Mesenchymal stem cell (in vitro differentiated cells and primary cell): ENCODE results near the gene FRMD4B.
A peak's percentile ranks its signal among the peaks of the same experiment; 100 is the strongest.

Source experiments
- DNase-seq: peaks from one replicate; pipeline ENCODE4 v3.0.0-alpha.2; 2013
- H2AFZ ChIP-seq: one replicate; pipeline ENCODE4 v1.6.1; 2013; ENCODE audit warnings: low read depth, mild to moderate bottlenecking, control low read depth, inconsistent platforms, low read length, moderate library complexity
- H2AK5ac ChIP-seq: 2 replicates; pipeline ENCODE4 v1.6.1; 2013; ENCODE audit warnings: low read length, moderate library complexity, mild to moderate bottlenecking, inconsistent platforms; ENCODE audit not compliant: severe bottlenecking
- H2BK120ac ChIP-seq: one replicate; pipeline ENCODE4 v1.6.1; 2013; ENCODE audit warnings: low read depth, mild to moderate bottlenecking, inconsistent platforms, low read length, moderate library complexity
- H2BK12ac ChIP-seq, 2 experiments: one replicate each; pipeline ENCODE4 v1.6.1; 2013; ENCODE audit warnings: inconsistent platforms in 2 of 2, low read length in 2 of 2, mild to moderate bottlenecking in 2 of 2, moderate library complexity in 2 of 2, control low read depth in 1 of 2
- H2BK15ac ChIP-seq: one replicate; pipeline ENCODE4 v1.6.1; 2013; ENCODE audit warnings: mild to moderate bottlenecking, low read depth, inconsistent platforms; ENCODE audit not compliant: poor library complexity, severe bottlenecking
- H2BK5ac ChIP-seq: 2 replicates; pipeline ENCODE4 v1.6.1; 2013; ENCODE audit warnings: low read depth, mild to moderate bottlenecking, low read length, control low read depth, inconsistent platforms; ENCODE audit not compliant: poor library complexity, severe bottlenecking
- H3K14ac ChIP-seq, 2 experiments: one replicate each; pipeline ENCODE4 v1.6.1; 2013; ENCODE audit warnings: inconsistent platforms in 2 of 2, low read length in 2 of 2, control low read depth in 1 of 2, mild to moderate bottlenecking in 1 of 2, moderate library complexity in 1 of 2
- H3K18ac ChIP-seq, 2 experiments: one replicate each; pipeline ENCODE4 v1.6.1; 2013; ENCODE audit warnings: inconsistent platforms in 2 of 2, low read length in 2 of 2, control low read depth in 1 of 2, low read depth in 1 of 2, mild to moderate bottlenecking in 1 of 2
- H3K23ac ChIP-seq, 2 experiments: one replicate each; pipeline ENCODE4 v1.6.1; 2013; ENCODE audit warnings: inconsistent platforms in 2 of 2, low read length in 2 of 2, mild to moderate bottlenecking in 2 of 2, moderate library complexity in 2 of 2, control low read depth in 1 of 2
- H3K27ac ChIP-seq: 2 replicates; pipeline ENCODE4 v1.5.1; 2013; ENCODE audit warnings: mild to moderate bottlenecking, moderate library complexity, low read length, control low read depth, inconsistent platforms; ENCODE audit not compliant: poor library complexity, severe bottlenecking
- H3K27me3 ChIP-seq, 2 experiments: 2 replicates each; pipeline versions ENCODE4 v1.6.1 to v1.7.0; 2013; ENCODE audit warnings: low read length in 2 of 2, mild to moderate bottlenecking in 2 of 2, moderate library complexity in 2 of 2, control low read depth in 1 of 2, inconsistent platforms in 1 of 2; ENCODE audit not compliant: control insufficient read depth in 1 of 2, insufficient read depth in 1 of 2
- H3K36me3 ChIP-seq, 2 experiments: 2 replicates each; pipeline versions ENCODE4 v1.6.1 to v1.7.0; 2013; ENCODE audit warnings: low read length in 2 of 2, control low read depth in 1 of 2, inconsistent platforms in 1 of 2, low read depth in 1 of 2, mild to moderate bottlenecking in 1 of 2; ENCODE audit not compliant: insufficient read depth in 2 of 2, control insufficient read depth in 1 of 2
- H3K4ac ChIP-seq, 2 experiments: one replicate each; pipeline ENCODE4 v1.6.1; 2013; ENCODE audit warnings: inconsistent platforms in 2 of 2, low read length in 2 of 2, mild to moderate bottlenecking in 2 of 2, moderate library complexity in 2 of 2, control low read depth in 1 of 2, low read depth in 1 of 2
- H3K4me1 ChIP-seq: 2 replicates; pipeline ENCODE4 v1.6.1; 2013; ENCODE audit warnings: low read depth, low read length, control low read depth; ENCODE audit not compliant: control insufficient read depth, insufficient read depth
- H3K4me2 ChIP-seq: 2 replicates; pipeline ENCODE4 v1.6.1; 2013; ENCODE audit warnings: low read length, mild to moderate bottlenecking, inconsistent platforms; ENCODE audit not compliant: poor library complexity, severe bottlenecking
- H3K4me3 ChIP-seq, 2 experiments: 2 replicates each; pipeline versions ENCODE4 v1.5.1 to v1.7.0; 2013; ENCODE audit warnings: low read length in 2 of 2, mild to moderate bottlenecking in 2 of 2, control low read depth in 1 of 2, low read depth in 1 of 2; ENCODE audit not compliant: insufficient read depth in 1 of 2
- H3K79me1 ChIP-seq: replicated peaks from 2 replicates; pipeline ENCODE4 v1.6.1; 2013; ENCODE audit warnings: mild to moderate bottlenecking, control low read depth, low read length, inconsistent platforms; ENCODE audit not compliant: poor library complexity, severe bottlenecking
- H3K9ac ChIP-seq: 2 replicates; pipeline ENCODE4 v1.7.0; 2013; ENCODE audit warnings: mild to moderate bottlenecking, low read length, moderate library complexity
- H3K9me3 ChIP-seq: 2 replicates; pipeline ENCODE4 v1.7.0; 2013; ENCODE audit warnings: mild to moderate bottlenecking, low read length; ENCODE audit not compliant: control insufficient read depth
- H4K8ac ChIP-seq: one replicate; pipeline ENCODE4 v1.6.1; 2013; ENCODE audit warnings: inconsistent platforms, mild to moderate bottlenecking, low read length, moderate library complexity
- H4K91ac ChIP-seq: one replicate; pipeline ENCODE4 v1.6.1; 2013; ENCODE audit warnings: mild to moderate bottlenecking, low read length, inconsistent platforms
- WGBS: methylation state at CpG from one replicate; pipeline ENCODE4 v1.1.7; 2013; ENCODE audit warnings: mixed read lengths; 5-methylcytosine and 5-hydroxymethylcytosine counted together

FRMD4B gene

DNA sequence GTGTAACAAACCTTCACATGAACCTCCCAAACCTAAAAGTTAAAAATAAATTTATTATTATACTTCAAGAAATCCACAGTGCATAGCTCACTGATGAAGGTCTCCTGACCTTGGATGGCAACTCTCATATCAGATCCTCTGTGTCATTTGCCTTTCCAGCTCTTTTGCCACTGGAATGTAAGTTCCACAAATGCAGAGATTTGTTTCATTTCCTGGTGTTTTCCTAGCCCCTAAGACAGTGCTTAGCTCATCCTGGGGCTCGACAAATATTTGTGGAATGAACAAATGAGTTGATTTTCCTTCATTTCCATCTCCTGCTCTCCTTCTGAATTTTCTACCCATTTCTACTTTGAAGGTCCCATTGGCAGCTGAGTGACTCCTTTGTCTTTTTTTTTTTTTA is 56.0 kb downstream of the FRMD4B start:
- Histone ChIP-seq H3K4ac (no peak overlapping the region), H3K36me3 (no peaks in the 10 kb centered on the region), H4K91ac (no peak overlapping the region), H3K27ac (peak overlapping the region; percentile 77), H3K9ac (no peak overlapping the region), H2BK120ac (no peak overlapping the region), H3K14ac (no peak overlapping the region), H2AK5ac (no peak overlapping the region), H3K9me3 (no peaks in the 10 kb centered on the region), H2BK15ac (no peak overlapping the region), H2AFZ (no peak overlapping the region), H2BK12ac (no peak overlapping the region), H2BK5ac (no peak overlapping the region), H3K4me1 (peaks cover 1% of the 10 kb centered on the region), H3K4me3 (no peak overlapping the region), H3K27me3 (peaks cover 0 to 3% of the 10 kb centered on the region in 2 experiments), H3K4me2 (no peak overlapping the region), H3K18ac (no peak overlapping the region), H3K23ac (no peak overlapping the region), H4K8ac (no peak overlapping the region), H3K79me1 (no peaks in the 10 kb centered on the region)
- 40% methylated on average over 1 of the region's 1 CpG for WGBS
- DNase-seq: no peak

DNA sequence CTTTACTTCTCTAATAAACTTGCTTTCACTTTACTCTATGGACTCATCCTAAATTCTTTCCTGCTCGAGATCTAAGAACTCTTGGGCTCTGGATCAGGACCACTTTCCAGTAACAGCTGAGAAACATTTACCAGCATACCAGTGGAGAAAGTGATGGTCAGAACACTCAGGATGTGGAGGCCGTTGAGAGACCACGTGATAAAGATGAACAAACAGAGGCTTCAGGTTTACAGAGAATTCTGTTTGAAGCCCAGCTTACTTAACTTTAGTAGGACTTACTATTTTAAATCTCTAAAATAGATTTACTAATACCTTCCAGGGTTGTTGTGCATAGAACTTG is 57.0 kb downstream of the FRMD4B start:
- Histone ChIP-seq H3K79me1 (no peaks in the 10 kb centered on the region), H3K27ac (peak overlapping the region; percentile 7), H2BK120ac (no peak overlapping the region), H2BK12ac (no peak overlapping the region), H3K9ac (no peak overlapping the region), H3K4ac (no peak overlapping the region), H3K14ac (no peak overlapping the region), H3K23ac (no peak overlapping the region), H2AFZ (no peak overlapping the region), H3K27me3 (peaks cover 0 to 3% of the 10 kb centered on the region in 2 experiments), H3K4me1 (peaks cover 1% of the 10 kb centered on the region), H3K9me3 (no peaks in the 10 kb centered on the region), H2AK5ac (peak overlapping the region; percentile 26), H2BK15ac (no peak overlapping the region), H2BK5ac (no peak overlapping the region), H3K4me3 (no peak overlapping the region), H3K36me3 (no peaks in the 10 kb centered on the region), H4K8ac (no peak overlapping the region), H4K91ac (no peak overlapping the region), H3K4me2 (no peak overlapping the region), H3K18ac (no peak overlapping the region)
- no peak for DNase-seq
- WGBS: 80% methylated on average over 1 of the region's 3 CpGs

DNA sequence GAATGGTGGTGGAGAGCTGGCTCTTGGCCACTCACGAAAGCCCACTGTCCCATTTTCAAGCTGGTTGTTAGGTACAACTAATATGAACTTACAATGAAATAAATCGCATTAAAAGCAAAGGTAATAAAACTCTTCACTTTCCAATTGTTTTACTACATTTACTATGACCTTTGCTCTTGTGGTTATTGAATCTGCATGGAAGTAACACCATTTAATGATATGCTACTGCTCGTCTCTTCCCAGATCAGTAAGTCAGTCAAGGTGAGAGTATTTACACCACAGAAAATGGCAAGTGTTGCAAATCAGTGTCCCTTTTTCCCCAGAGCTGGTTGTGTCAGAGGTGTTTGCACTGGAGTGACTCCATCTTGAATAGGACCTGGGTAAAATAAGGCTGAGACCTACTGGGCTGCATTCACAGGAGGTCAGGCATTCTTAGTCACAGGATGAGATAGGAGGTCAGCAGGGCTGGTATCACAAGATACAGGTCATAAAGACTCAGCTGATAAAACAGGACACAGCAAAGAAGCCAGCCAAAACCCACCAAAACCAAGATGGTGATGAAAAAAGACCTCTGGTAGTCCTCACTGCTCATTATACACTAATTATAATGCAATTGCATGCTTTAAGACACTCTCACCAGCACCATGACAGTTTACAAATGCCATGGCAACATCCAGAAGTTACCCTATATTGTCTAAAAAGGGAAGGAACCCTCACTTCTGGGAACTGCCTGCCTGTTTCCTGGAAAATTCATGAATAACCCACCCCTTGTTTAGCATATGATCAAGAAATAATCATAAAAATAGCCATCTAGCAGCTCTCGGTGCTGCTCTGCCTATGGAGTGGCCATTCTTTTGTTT is 57.6 kb downstream of the FRMD4B start:
- no peak for DNase-seq
- H3K14ac ChIP-seq: no peak overlapping the region
- H3K9me3 ChIP-seq: no peaks in the 10 kb centered on the region
- H3K4ac ChIP-seq: no peak overlapping the region
- no peak overlapping the region for H2BK120ac ChIP-seq
- H3K27ac ChIP-seq: no peak overlapping the region
- no peak overlapping the region for H3K4me3 ChIP-seq
- H2BK12ac ChIP-seq: no peak overlapping the region
- no peaks in the 10 kb centered on the region for H3K36me3 ChIP-seq
- no peak overlapping the region for H4K91ac ChIP-seq
- no peak overlapping the region for H3K18ac ChIP-seq
- H2AK5ac ChIP-seq: peak overlapping the region; percentile 66
- H3K79me1 ChIP-seq: no peaks in the 10 kb centered on the region
- no peak overlapping the region for H2BK5ac ChIP-seq
- H2AFZ ChIP-seq: no peak overlapping the region
- no peak overlapping the region for H4K8ac ChIP-seq
- no peak overlapping the region for H3K23ac ChIP-seq
- no peak overlapping the region for H3K9ac ChIP-seq
- no peak overlapping the region for H2BK15ac ChIP-seq
- WGBS: 100% methylated on average over 3 of the region's 4 CpGs
- peaks cover 1% of the 10 kb centered on the region for H3K4me1 ChIP-seq
- no peak overlapping the region for H3K4me2 ChIP-seq
- H3K27me3 ChIP-seq: peaks cover 0 to 3% of the 10 kb centered on the region in 2 experiments

DNA sequence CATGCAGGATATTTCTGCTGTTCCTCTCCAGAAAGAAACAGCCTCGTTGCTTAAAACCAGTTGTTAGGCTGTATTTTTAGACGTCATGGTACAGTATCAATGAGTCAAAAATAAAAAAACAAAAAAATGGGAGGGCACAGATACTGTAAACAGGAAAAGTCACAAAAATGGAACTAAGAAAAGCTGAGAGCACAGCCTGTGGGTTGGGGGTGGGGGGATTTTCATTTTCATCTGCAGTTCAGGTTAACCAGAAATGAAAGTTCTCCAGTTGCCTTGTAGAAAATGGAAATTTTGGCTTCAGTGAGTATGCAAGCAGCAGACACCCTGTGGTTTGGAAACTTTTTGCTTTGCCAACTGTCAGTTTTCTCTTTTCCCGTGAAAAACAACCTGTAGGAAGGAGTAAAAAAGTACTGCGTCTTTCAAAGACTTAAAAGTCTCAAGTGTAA is 59.0 kb downstream of the FRMD4B start:
- H3K27ac ChIP-seq: no peak overlapping the region
- H3K4me1 ChIP-seq: peaks cover 1% of the 10 kb centered on the region
- H3K27me3 ChIP-seq: peaks cover 0 to 3% of the 10 kb centered on the region in 2 experiments
- peak overlapping the region; percentile 32 for H3K4me2 ChIP-seq
- no peak overlapping the region for H3K23ac ChIP-seq
- no peaks in the 10 kb centered on the region for H3K9me3 ChIP-seq
- H3K18ac ChIP-seq: no peak overlapping the region
- no peak for DNase-seq
- H4K8ac ChIP-seq: no peak overlapping the region
- H2BK15ac ChIP-seq: no peak overlapping the region
- no peak overlapping the region for H2BK120ac ChIP-seq
- 78% methylated on average over 4 of the region's 4 CpGs for WGBS
- no peak overlapping the region for H3K4ac ChIP-seq
- H3K9ac ChIP-seq: no peak overlapping the region
- H2AK5ac ChIP-seq: no peak overlapping the region
- H4K91ac ChIP-seq: no peak overlapping the region
- no peaks in the 10 kb centered on the region for H3K79me1 ChIP-seq
- H3K36me3 ChIP-seq: no peaks in the 10 kb centered on the region
- H3K4me3 ChIP-seq: no peak overlapping the region
- no peak overlapping the region for H2AFZ ChIP-seq
- no peak overlapping the region for H3K14ac ChIP-seq
- H2BK5ac ChIP-seq: no peak overlapping the region
- H2BK12ac ChIP-seq: no peak overlapping the region
